AG04450 (cell line): Measurements from ENCODE around the gene UVSSA. TPM values are rescaled to one million over a fixed set of nuclear protein-coding genes. Genes with fewer than 3 reads are reported as not detected.

Experiments used
- CTCF ChIA-PET: fragments of 300-600, 350-600 bp; formaldehyde crosslinking; extraction: SDS; loops from one replicate; lab custom pipeline; 2022; ENCODE audit warnings: antibody characterized with exemption, inconsistent platforms; lab: Charles Lee
- POLR2A ChIA-PET: fragments of 350-600 bp; formaldehyde crosslinking; extraction: SDS; loops from one replicate; lab custom pipeline; 2021; ENCODE audit warnings: antibody characterized with exemption, inconsistent platforms; lab: Yijun Ruan, JAX
- DNase-seq: peaks from one replicate; pipeline ENCODE4 v3.0.0-alpha.2; 2011; ENCODE audit warnings: low read depth, low spot score
- H3K27ac ChIP-seq: one replicate; pipeline ENCODE4 v1.5.1; 2012; ENCODE audit warnings: low read depth, low read length, control low read depth
- H3K27me3 ChIP-seq: one replicate; pipeline ENCODE4 v1.6.0; 2012; ENCODE audit warnings: low read length; ENCODE audit not compliant: control insufficient read depth, insufficient read depth
- H3K4me3 ChIP-seq: 2 replicates; pipeline ENCODE4 v1.5.1; 2011; ENCODE audit warnings: mild to moderate bottlenecking, low read depth, low read length, control low read depth
- H3K9me3 ChIP-seq: 2 replicates; pipeline ENCODE4 v1.5.1; 2012; ENCODE audit warnings: low read length; ENCODE audit not compliant: control insufficient read depth, insufficient read depth
- polyA plus RNA-seq: library from polyadenylated mRNA; depleted of rRNA; stranded (reverse); fragments of >200 nt; gene quantifications from 2 replicates; pipeline ENCODE4 v1.2.3, GENCODE V29; 2011
- TF ChIP-seq, protein P1 (sequence below): IDR thresholded peaks from 2 replicates; pipeline ENCODE4 v1.5.1; 2011; ENCODE audit warnings: low read depth, low read length, control low read depth, inconsistent platforms

The UVSSA gene
- polyA plus RNA-seq, 1 experiment, result 4.9 TPM

DNA sequence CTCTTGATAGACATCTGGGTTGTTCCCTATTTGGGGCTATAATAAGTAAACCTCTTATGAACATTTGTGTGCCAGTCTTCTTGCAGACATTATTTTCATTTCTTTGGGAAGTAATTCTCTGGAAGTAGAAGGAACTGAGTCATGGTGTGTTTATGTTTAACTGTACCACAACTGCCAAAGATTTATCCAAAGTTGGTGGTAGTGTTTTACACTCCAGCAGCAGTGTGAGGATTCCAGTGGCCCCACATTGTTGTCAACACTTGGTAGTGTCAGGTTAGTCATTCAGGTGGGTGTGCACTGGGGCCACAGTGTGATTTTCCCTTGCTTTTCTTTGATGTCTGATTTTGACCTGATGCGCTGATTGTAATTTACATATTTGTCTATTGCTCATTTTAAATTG lies 5.0 kb upstream of the UVSSA start:
- Histone ChIP-seq H3K9me3 (peaks cover 52% of the 10 kb centered on the region), H3K27ac (no peak overlapping the region), H3K4me3 (no peak overlapping the region), H3K27me3 (no peaks in the 10 kb centered on the region)
- TF ChIP-seq, protein P1, sequence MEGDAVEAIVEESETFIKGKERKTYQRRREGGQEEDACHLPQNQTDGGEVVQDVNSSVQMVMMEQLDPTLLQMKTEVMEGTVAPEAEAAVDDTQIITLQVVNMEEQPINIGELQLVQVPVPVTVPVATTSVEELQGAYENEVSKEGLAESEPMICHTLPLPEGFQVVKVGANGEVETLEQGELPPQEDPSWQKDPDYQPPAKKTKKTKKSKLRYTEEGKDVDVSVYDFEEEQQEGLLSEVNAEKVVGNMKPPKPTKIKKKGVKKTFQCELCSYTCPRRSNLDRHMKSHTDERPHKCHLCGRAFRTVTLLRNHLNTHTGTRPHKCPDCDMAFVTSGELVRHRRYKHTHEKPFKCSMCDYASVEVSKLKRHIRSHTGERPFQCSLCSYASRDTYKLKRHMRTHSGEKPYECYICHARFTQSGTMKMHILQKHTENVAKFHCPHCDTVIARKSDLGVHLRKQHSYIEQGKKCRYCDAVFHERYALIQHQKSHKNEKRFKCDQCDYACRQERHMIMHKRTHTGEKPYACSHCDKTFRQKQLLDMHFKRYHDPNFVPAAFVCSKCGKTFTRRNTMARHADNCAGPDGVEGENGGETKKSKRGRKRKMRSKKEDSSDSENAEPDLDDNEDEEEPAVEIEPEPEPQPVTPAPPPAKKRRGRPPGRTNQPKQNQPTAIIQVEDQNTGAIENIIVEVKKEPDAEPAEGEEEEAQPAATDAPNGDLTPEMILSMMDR, result no peak
- ChIA-PET CTCF (no interaction called here), POLR2A (no interaction called here)
- DNase-seq, result no peak

DNA sequence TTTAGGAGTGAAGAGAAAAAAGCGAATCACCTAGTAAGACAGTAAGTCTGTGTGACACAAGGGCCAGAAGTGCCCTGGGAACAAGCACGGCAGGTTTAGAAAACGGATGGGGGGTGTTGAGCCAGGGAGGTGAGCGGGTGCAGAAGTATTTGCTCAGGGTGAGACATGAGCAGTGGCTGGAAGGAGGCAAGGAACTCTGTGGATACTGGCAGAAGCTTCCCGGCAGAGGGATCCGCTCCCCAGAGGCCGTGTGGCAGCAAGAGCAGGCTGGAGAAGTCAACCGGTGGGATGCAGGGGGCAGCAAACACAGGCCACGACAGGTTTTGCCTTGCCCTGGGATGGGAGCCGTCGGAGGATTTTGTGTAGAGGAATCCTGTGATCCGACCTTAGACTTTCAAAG lies 2.3 kb upstream of the UVSSA start:
- POLR2A ChIA-PET, result no interaction called here
- CTCF ChIA-PET, result interaction anchor here (3.6 kb wide), 1 partner anchor 11 kb away, joined by 22 read pairs; no protein-coding TSS in a partner anchor
- no peak for DNase-seq

DNA sequence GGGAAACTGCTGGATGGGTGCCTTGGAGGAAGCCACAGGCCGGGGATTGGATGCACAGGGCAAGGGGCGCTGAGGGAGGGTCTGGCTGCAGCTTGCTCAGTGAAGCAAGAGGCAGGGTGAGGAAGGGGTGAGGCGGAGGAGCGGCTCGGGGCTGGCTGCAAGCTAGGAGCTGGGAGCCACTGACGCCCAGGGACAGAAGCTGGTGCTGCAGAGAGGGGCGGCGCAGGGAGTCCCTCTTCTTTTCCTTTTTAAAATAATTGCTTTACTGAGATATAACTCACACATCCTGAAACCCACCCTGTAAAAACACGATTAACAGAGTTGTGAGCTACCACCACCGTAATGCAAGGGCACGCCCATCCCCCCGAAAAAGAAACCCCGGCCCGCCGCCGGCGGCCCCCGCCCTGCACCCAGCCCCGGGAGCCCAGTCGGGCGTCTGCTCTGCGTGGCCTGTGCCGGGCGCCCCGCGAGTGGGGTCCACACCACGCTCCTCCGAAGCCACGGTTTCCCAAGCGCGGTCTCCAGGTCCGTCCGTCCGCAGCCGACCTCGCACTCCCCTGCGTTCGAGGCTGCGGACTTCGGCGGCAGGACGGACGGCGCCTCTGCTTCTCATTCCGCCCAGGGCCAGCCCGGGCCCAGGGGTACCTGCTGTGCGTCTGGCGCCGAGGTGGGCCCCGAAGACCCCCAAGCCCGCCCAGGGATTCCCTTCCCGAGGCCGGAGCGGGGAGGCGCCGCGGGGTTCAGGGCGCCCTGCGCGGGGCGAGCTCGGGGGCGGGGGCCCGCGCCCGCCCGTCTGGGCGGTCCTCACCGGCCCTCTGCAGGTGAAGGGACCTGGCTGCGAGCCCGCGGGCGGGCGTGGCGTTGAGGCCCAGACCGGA lies 866 bp upstream of the UVSSA start:
- POLR2A ChIA-PET, result interaction anchor here (0.5 to 2.7 kb wide), 8 partner anchors 10 to 513 kb away, joined by 3 to 33 read pairs (median 4); partner anchors contain the start of genes CTBP1 and SLBP
- peaks cover 16% of the 10 kb centered on the region for H3K9me3 ChIP-seq
- DNase-seq, result no peak
- H3K27me3 ChIP-seq, result no peaks in the 10 kb centered on the region
- CTCF ChIA-PET, result interaction anchor here (0.6 to 3.6 kb wide), 5 partner anchors 10 to 219 kb away, joined by 3 to 22 read pairs (median 4); no protein-coding TSS in a partner anchor
- peak overlapping the region; percentile 71 for H3K4me3 ChIP-seq
- TF ChIP-seq, protein P1, result peak; percentile 44
- H3K27ac ChIP-seq, result peak overlapping the region; percentile 65

More for the DNA sequence above, 2.3 kb upstream of the UVSSA start:
- Histone ChIP-seq H3K9me3 (peaks cover 30% of the 10 kb centered on the region), H3K4me3 (no peak overlapping the region), H3K27me3 (no peaks in the 10 kb centered on the region), H3K27ac (no peak overlapping the region)
- TF ChIP-seq, protein P1, result no peak

DNA sequence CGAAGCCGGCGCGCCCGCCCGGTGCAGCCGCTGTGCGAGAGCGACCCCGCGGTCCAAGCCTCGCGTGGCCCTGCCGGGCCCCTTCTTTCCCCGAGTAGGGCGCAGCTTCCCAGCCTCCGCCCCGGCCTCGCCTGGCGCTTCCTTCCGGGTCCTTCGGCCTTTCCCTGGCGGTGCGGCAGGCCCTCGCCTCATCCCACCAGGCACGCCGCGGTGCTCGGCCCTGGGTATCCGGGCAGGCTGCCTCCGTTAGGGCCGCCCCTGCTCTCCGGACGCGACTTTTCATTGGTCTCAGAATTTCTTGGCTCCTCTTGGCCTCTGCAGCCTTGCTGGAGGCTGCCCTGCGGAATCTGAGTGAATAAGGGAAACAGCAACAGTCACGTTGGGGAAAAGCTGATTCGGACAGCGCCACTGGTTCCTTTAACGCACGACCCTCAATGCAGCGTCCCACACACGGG lies 429 bp downstream of the UVSSA start:
- CTCF ChIA-PET, result interaction anchor here (0.9 to 3.6 kb wide), 4 partner anchors 9 to 220 kb away, joined by 3 to 22 read pairs (median 6); no protein-coding TSS in a partner anchor

More for the DNA sequence above, 429 bp downstream of the UVSSA start:
- POLR2A ChIA-PET, result interaction anchor here (0.6 to 2.7 kb wide), 7 partner anchors 9 to 365 kb away, joined by 3 to 33 read pairs (median 5); partner anchors contain the start of genes CTBP1 and SLBP
- peak; percentile 55 for DNase-seq
- H3K27me3 ChIP-seq, result no peaks in the 10 kb centered on the region
- H3K9me3 ChIP-seq, result peaks cover 7% of the 10 kb centered on the region
- peak overlapping the region; percentile 93 for H3K27ac ChIP-seq
- TF ChIP-seq, protein P1, result no peak
- peak overlapping the region; percentile 67 for H3K4me3 ChIP-seq
